Tibial artery (tissue), 4 donors: ENCODE results near the gene PRDX2.
"Not testable (repeated sequence)": the region's sequence is repeated elsewhere in the genome, so short reads cannot be mapped to it uniquely, and the experiment has no call there.

Source experiments
- DNase-seq, 2 donors: peaks; one replicate each; pipeline ENCODE4 v3.0.0-alpha.2; 2019
- H3K27ac ChIP-seq, 2 donors: fragments of 200-600 bp; sonication (generic) in 1 of 2; 1 replicate in 1 of 2; 2 replicates in 1 of 2; pipeline ENCODE4 v1.5.1; 2018 to 2019; ENCODE audit warnings: mild to moderate bottlenecking in 1 of 2
- H3K27me3 ChIP-seq, 2 donors: fragments of 200-600 bp; sonication (generic) in 1 of 2; one replicate each; pipeline versions ENCODE4 v1.5.1 to v1.6.0; 2016 to 2019
- H3K36me3 ChIP-seq, 3 donors: fragments of 200-600 bp; sonication (generic) in 2 of 3; one replicate each; pipeline ENCODE4 v1.5.1; 2016 to 2019; ENCODE audit warnings: mild to moderate bottlenecking in 2 of 3
- H3K4me1 ChIP-seq, 4 donors: fragments of 200-600 bp; sonication (generic) in 2 of 4; 1 replicate in 3 of 4; 2 replicates in 1 of 4; pipeline ENCODE4 v1.5.1; 2016 to 2019
- H3K4me3 ChIP-seq, 2 donors: fragments of 200-600 bp; sonication (generic) in 1 of 2; 1 replicate in 1 of 2; 2 replicates in 1 of 2; pipeline ENCODE4 v1.5.1; 2018 to 2019; ENCODE audit warnings: mild to moderate bottlenecking in 2 of 2
- H3K9me3 ChIP-seq, 3 donors: fragments of 200-600 bp; sonication (generic) in 1 of 3; one replicate each; pipeline ENCODE4 v1.5.1; 2016 to 2019
- intact Hi-C: fragments of 100-400 bp; cut with DNase I; formaldehyde crosslinking; loops from one replicate; pipeline ENCODE4 v1.15.0; 2023; ENCODE audit warnings: low total_unique reads
- TF ChIP-seq, protein P1 (sequence below), 2 experiments: fragments of 200-600 bp in 1 of 2; fragments of 450-650 bp in 1 of 2; IDR thresholded peaks; one replicate each; pipeline ENCODE4 v1.5.1; 2017 to 2019; ENCODE audit warnings: antibody characterized with exemption in 2 of 2, mild to moderate bottlenecking in 1 of 2, moderate library complexity in 1 of 2

Gene PRDX2

GRCh38 chr19:12833418-12833737, 31.8 kb upstream of the PRDX2 start:
- Histone ChIP-seq H3K9me3 (no peaks in the 10 kb centered on the region), H3K36me3 (no peaks in the 10 kb centered on the region), H3K4me1 (peaks cover 0 to 37% (median 23%) of the 10 kb centered on the region in 4 donors), H3K27me3 (peaks cover 4 to 98% of the 10 kb centered on the region in 2 donors), H3K4me3 (peak overlapping the region in 1 of 2 donors; percentile 46), H3K27ac (no peak overlapping the region)
- TF ChIP-seq, protein P1, sequence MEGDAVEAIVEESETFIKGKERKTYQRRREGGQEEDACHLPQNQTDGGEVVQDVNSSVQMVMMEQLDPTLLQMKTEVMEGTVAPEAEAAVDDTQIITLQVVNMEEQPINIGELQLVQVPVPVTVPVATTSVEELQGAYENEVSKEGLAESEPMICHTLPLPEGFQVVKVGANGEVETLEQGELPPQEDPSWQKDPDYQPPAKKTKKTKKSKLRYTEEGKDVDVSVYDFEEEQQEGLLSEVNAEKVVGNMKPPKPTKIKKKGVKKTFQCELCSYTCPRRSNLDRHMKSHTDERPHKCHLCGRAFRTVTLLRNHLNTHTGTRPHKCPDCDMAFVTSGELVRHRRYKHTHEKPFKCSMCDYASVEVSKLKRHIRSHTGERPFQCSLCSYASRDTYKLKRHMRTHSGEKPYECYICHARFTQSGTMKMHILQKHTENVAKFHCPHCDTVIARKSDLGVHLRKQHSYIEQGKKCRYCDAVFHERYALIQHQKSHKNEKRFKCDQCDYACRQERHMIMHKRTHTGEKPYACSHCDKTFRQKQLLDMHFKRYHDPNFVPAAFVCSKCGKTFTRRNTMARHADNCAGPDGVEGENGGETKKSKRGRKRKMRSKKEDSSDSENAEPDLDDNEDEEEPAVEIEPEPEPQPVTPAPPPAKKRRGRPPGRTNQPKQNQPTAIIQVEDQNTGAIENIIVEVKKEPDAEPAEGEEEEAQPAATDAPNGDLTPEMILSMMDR (IDR thresholded peaks at IDR 0.05): no peak
- DNase-seq: no peak
- intact Hi-C loops: no loop called here

- Histone ChIP-seq H3K4me3 (no peak overlapping the region), H3K27ac (no peak overlapping the region), H3K4me1 (peaks cover 0 to 17% (median 13%) of the 10 kb centered on the region in 4 donors), H3K9me3 (no peaks in the 10 kb centered on the region), H3K27me3 (peaks cover 3 to 97% of the 10 kb centered on the region in 2 donors), H3K36me3 (no peaks in the 10 kb centered on the region)
- no peak for DNase-seq
- TF ChIP-seq, protein P1 (IDR thresholded peaks at IDR 0.05): no peak
- intact Hi-C loops: no loop called here
These were observed 26.9 kb upstream of the PRDX2 start for GRCh38 chr19:12828494-12828893.

GRCh38 chr19:12825254-12826131, 23.9 kb upstream of the PRDX2 start:
- no peak overlapping the region for H3K27ac ChIP-seq
- H3K4me3 ChIP-seq: no peak overlapping the region
- no peaks in the 10 kb centered on the region for H3K9me3 ChIP-seq
- intact Hi-C loops: no loop called here
- no peaks in the 10 kb centered on the region for H3K36me3 ChIP-seq
- peaks cover 0 to 10% (median 3%) of the 10 kb centered on the region in 4 donors for H3K4me1 ChIP-seq
- DNase-seq: no peak
- TF ChIP-seq, protein P1 (IDR thresholded peaks at IDR 0.05): no peak
- H3K27me3 ChIP-seq: peaks cover 3 to 80% of the 10 kb centered on the region in 2 donors

DNA sequence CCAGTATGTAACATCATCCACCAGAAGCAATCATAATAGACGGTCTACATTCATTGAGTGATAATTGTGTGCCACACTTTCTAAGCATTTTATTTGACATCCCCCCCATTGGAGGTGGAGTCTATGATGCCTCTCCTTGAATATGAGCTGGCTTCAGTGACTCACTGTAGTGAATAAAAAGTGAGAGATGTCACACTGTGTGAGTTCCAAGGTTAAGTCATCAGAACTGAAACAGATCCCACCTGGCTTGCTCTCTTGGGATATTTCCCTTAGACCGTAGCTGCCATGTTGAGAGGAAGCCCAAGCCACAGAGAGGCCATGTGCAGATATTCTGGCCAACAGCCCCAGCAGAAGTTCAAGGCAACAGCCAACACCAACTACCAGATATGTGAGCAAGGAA, 20.2 kb upstream of the PRDX2 start:
- TF ChIP-seq, protein P1 (IDR thresholded peaks at IDR 0.05): no peak
- intact Hi-C loops: no loop called here
- H3K36me3 ChIP-seq: no peaks in the 10 kb centered on the region
- no peak overlapping the region for H3K27ac ChIP-seq
- peaks cover 0 to 5% (median 3%) of the 10 kb centered on the region in 4 donors for H3K4me1 ChIP-seq
- peaks cover 0 to 42% of the 10 kb centered on the region in 2 donors for H3K27me3 ChIP-seq
- no peak overlapping the region for H3K4me3 ChIP-seq
- no peaks in the 10 kb centered on the region for H3K9me3 ChIP-seq
- no peak for DNase-seq

GRCh38 chr19:12817810-12818209, 16.2 kb upstream of the PRDX2 start:
- H3K4me1 ChIP-seq, intact Hi-C loops, DNase-seq, H3K4me3 ChIP-seq, H3K9me3 ChIP-seq, H3K27me3 ChIP-seq, H3K27ac ChIP-seq: not testable (repeated sequence)
- H3K36me3 ChIP-seq: peaks cover 0 to 17% (median 0%) of the 10 kb centered on the region in 3 donors

DNA sequence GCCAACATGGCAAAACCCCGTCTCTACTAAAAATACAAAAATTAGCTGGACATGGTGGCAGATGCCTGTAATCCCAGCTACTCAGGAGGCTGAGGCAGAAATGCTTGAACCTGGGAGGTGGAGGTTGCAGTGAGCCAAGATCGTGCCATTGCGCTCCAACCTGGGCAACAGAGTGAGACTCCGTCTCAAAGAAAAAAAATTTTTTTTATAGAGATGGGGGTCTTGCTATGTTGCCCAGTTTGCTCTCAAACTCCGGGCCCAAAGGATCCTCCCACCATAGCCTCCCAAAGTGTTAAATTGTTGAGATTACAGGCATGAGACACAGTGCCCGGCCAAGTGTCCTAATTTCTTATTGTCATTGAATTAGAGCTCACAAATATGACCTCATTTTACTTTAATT, 15.6 kb upstream of the PRDX2 start:
- H3K4me3 ChIP-seq, intact Hi-C loops, DNase-seq, H3K9me3 ChIP-seq, H3K27ac ChIP-seq, H3K4me1 ChIP-seq, H3K27me3 ChIP-seq: not testable (repeated sequence)
- H3K36me3 ChIP-seq: peaks cover 0 to 21% (median 0%) of the 10 kb centered on the region in 3 donors
